H1 (cell line): ENCODE measurements around the gene CUEDC1. TPM values are rescaled to one million over a fixed set of nuclear protein-coding genes. Genes with fewer than 3 reads are reported as not detected.

Experiments
- CTCF ChIA-PET: fragments of 300-600 bp; sonication (Branson Sonifier 250); formaldehyde crosslinking; loops from one replicate; lab custom pipeline; 2021; ENCODE audit not compliant: partially characterized antibody; lab: Charles Lee
- POLR2A ChIA-PET: fragments of 300-600 bp; sonication (Branson Sonifier 250); formaldehyde crosslinking; loops from one replicate; lab custom pipeline; 2021; ENCODE audit warnings: inconsistent platforms; ENCODE audit not compliant: partially characterized antibody; lab: Charles Lee
- DNase-seq, 2 experiments: peaks; one replicate each; pipeline versions ENCODE4 v3.0.0 to v3.0.0-alpha.2; 2010 to 2022; ENCODE audit warnings: low spot score in 2 of 2, low read depth in 1 of 2, mixed read lengths in 1 of 2
- FAIRE-seq: peaks from 2 replicates; lab custom pipeline; 2011; peaks lifted over from hg19 to GRCh38; lab: Jason Lieb, UNC
- H2AFZ ChIP-seq: 2 replicates; pipeline ENCODE4 v1.8.1; 2012; ENCODE audit warnings: low read length, inconsistent platforms
- H2AK5ac ChIP-seq: 2 replicates; pipeline ENCODE4 v1.6.1; 2013; ENCODE audit warnings: low read depth, low read length
- H2BK120ac ChIP-seq: replicated peaks from 2 replicates; pipeline ENCODE3; 2013; ENCODE audit warnings: low read depth, low read length, inconsistent platforms
- H2BK12ac ChIP-seq: 2 replicates; pipeline ENCODE4 v1.6.1; 2013; ENCODE audit warnings: low read depth, low read length
- H2BK15ac ChIP-seq: 2 replicates; pipeline ENCODE4 v1.6.1; 2013; ENCODE audit warnings: low read length
- H2BK20ac ChIP-seq: 2 replicates; pipeline ENCODE4 v1.6.1; 2013; ENCODE audit warnings: low read length
- H2BK5ac ChIP-seq: 2 replicates; pipeline ENCODE4 v1.6.1; 2013; ENCODE audit warnings: low read depth, low read length
- H3K14ac ChIP-seq: 2 replicates; pipeline ENCODE4 v1.6.1; 2013; ENCODE audit warnings: inconsistent platforms; ENCODE audit not compliant: insufficient read length
- H3K18ac ChIP-seq: 2 replicates; pipeline ENCODE4 v1.6.1; 2013; ENCODE audit warnings: low read length; ENCODE audit errors: extremely low read depth
- H3K23ac ChIP-seq: 2 replicates; pipeline ENCODE4 v1.6.1; 2013; ENCODE audit warnings: inconsistent platforms; ENCODE audit not compliant: insufficient read length
- H3K23me2 ChIP-seq: 2 replicates; pipeline ENCODE4 v1.6.1; 2013; ENCODE audit warnings: low read depth, low read length
- H3K27ac ChIP-seq: 2 replicates; pipeline ENCODE4 v1.6.1; 2011; ENCODE audit warnings: low read depth, low read length, inconsistent platforms
- H3K27me3 ChIP-seq, 4 experiments: replicated peaks in 1 of 4; 1 replicate in 1 of 4; 2 replicates in 3 of 4; pipeline versions ENCODE4 v1.6.1 to v1.8.1; 2011 to 2013; ENCODE audit warnings: low read length in 3 of 4, mild to moderate bottlenecking in 3 of 4, inconsistent platforms in 2 of 4, mixed read lengths in 2 of 4, moderate library complexity in 1 of 4; ENCODE audit not compliant: control insufficient read depth in 3 of 4, insufficient read depth in 3 of 4; ENCODE audit errors: extremely low read depth in 1 of 4
- H3K36me3 ChIP-seq, 4 experiments: 2 replicates each; pipeline versions ENCODE4 v1.6.1 to v1.8.1; 2011 to 2013; ENCODE audit warnings: mild to moderate bottlenecking in 4 of 4, low read length in 3 of 4, moderate library complexity in 2 of 4, control low read depth in 1 of 4, inconsistent platforms in 1 of 4; ENCODE audit not compliant: insufficient read depth in 4 of 4, control insufficient read depth in 2 of 4
- H3K4ac ChIP-seq: replicated peaks from 2 replicates; pipeline ENCODE3; 2013; ENCODE audit warnings: low read length, low read depth, mixed read lengths, inconsistent platforms; ENCODE audit not compliant: insufficient read length
- H3K4me1 ChIP-seq, 4 experiments: replicated peaks in 1 of 4; 1 replicate in 1 of 4; 2 replicates in 3 of 4; pipeline versions ENCODE4 v1.6.1 to v1.8.1; 2011 to 2013; ENCODE audit warnings: low read length in 3 of 4, inconsistent platforms in 2 of 4, mixed read lengths in 1 of 4; ENCODE audit not compliant: insufficient read depth in 4 of 4, control insufficient read depth in 3 of 4
- H3K4me2 ChIP-seq, 2 experiments: 2 replicates each; pipeline versions ENCODE4 v1.6.1 to v1.8.1; 2011 to 2013; ENCODE audit warnings: low read depth in 2 of 2, low read length in 2 of 2, control low read depth in 1 of 2, inconsistent platforms in 1 of 2, mild to moderate bottlenecking in 1 of 2; ENCODE audit not compliant: insufficient read depth in 1 of 2
- H3K4me3 ChIP-seq, 4 experiments: fragments of 200-600, 300-600 bp in 1 of 4; sonication (generic), shearing (Covaris generic), sonication (Bioruptor Twin) in 1 of 4; 2 replicates each; pipeline versions ENCODE4 v1.5.1 to v1.8.1; 2011 to 2016; ENCODE audit warnings: low read length in 4 of 4, low read depth in 3 of 4, control low read depth in 2 of 4, inconsistent platforms in 2 of 4, mild to moderate bottlenecking in 2 of 4, mixed read lengths in 1 of 4, moderate library complexity in 1 of 4; ENCODE audit not compliant: insufficient read depth in 2 of 4; ENCODE audit errors: extremely low read depth in 1 of 4
- H3K56ac ChIP-seq: replicated peaks from 2 replicates; pipeline ENCODE3; 2013; ENCODE audit warnings: low read depth, mild to moderate bottlenecking, mixed read lengths, low read length, inconsistent platforms; ENCODE audit not compliant: insufficient read length
- H3K79me1 ChIP-seq: 2 replicates; pipeline ENCODE4 v1.6.1; 2013; ENCODE audit warnings: low read depth, low read length, control low read depth
- H3K79me2 ChIP-seq, 2 experiments: 2 replicates each; pipeline versions ENCODE4 v1.6.1 to v1.8.1; 2012 to 2013; ENCODE audit warnings: low read length in 2 of 2, mild to moderate bottlenecking in 2 of 2, inconsistent platforms in 1 of 2; ENCODE audit not compliant: insufficient read depth in 2 of 2, control insufficient read depth in 1 of 2
- H3K9ac ChIP-seq, 4 experiments: replicated peaks in 1 of 4; 1 replicate in 1 of 4; 2 replicates in 3 of 4; pipeline versions ENCODE4 v1.6.1 to v1.8.1; 2011 to 2013; ENCODE audit warnings: low read depth in 3 of 4, low read length in 3 of 4, control low read depth in 2 of 4, mild to moderate bottlenecking in 2 of 4, moderate library complexity in 2 of 4, inconsistent platforms in 1 of 4; ENCODE audit errors: extremely low read depth in 1 of 4
- H3K9me3 ChIP-seq, 2 experiments: 2 replicates each; pipeline versions ENCODE4 v1.6.1 to v1.8.1; 2012 to 2013; ENCODE audit warnings: mild to moderate bottlenecking in 2 of 2, moderate library complexity in 2 of 2, control low read depth in 1 of 2, inconsistent platforms in 1 of 2, low read depth in 1 of 2, low read length in 1 of 2, mixed read lengths in 1 of 2; ENCODE audit not compliant: insufficient read depth in 2 of 2
- H4K20me1 ChIP-seq, 2 experiments: replicated peaks in 1 of 2; 2 replicates each; pipeline versions ENCODE3 to v1.8.1; 2011 to 2013; ENCODE audit warnings: inconsistent platforms in 2 of 2, low read length in 2 of 2, mild to moderate bottlenecking in 1 of 2; ENCODE audit not compliant: insufficient read depth in 2 of 2, control insufficient read depth in 1 of 2
- H4K5ac ChIP-seq: 2 replicates; pipeline ENCODE4 v1.6.1; 2013; ENCODE audit warnings: low read length, low read depth, mixed read lengths, inconsistent platforms; ENCODE audit not compliant: insufficient read length
- H4K8ac ChIP-seq: 2 replicates; pipeline ENCODE4 v1.8.0; 2013; ENCODE audit warnings: mild to moderate bottlenecking, moderate library complexity, low read length, inconsistent platforms; ENCODE audit not compliant: insufficient read depth; ENCODE audit errors: extremely low read depth
- H4K91ac ChIP-seq: replicated peaks from 2 replicates; pipeline ENCODE3; 2013; ENCODE audit warnings: low read length, mixed read lengths, inconsistent platforms; ENCODE audit not compliant: insufficient read length
- SAP30 ChIP-seq: fragments of 300-600 bp; sonication (generic); IDR thresholded peaks from 2 replicates; pipeline ENCODE4 v1.7.1; 2012; ENCODE audit warnings: low read length, moderate library complexity, mild to moderate bottlenecking, inconsistent platforms; ENCODE audit not compliant: insufficient read depth, insufficient replicate concordance
- TEAD4 ChIP-seq: IDR thresholded peaks from 2 replicates; pipeline ENCODE4 v1.6.1; 2012; ENCODE audit warnings: low read depth, low read length, inconsistent platforms, mixed read lengths
- WGBS, 2 experiments: shearing (Covaris generic) in 1 of 2; methylation state at CpG; one replicate each; pipeline versions ENCODE4 v1.1.6 to v1.1.7; 2013 to 2015; ENCODE audit warnings: low lambda C conversion rate in 2 of 2, mixed read lengths in 2 of 2, inconsistent platforms in 1 of 2, low coverage in 1 of 2, missing lambda C conversion rate in 1 of 2; ENCODE audit not compliant: insufficient replicate concordance in 2 of 2, insufficient coverage in 1 of 2, insufficient read length in 1 of 2; ENCODE audit errors: extremely low coverage in 1 of 2, missing lambda C conversion rate in 1 of 2; 5-methylcytosine and 5-hydroxymethylcytosine counted together
- polyA plus RNA-seq, 7 experiments: library from polyadenylated mRNA; depleted of rRNA in 3 of 7; stranded (reverse) in 5 of 7; unstranded in 2 of 7; fragments of >200 nt in 5 of 7; fragments of 200-250 nt in 2 of 7; gene quantifications; 1 replicate in 5 of 7; 2 replicates in 1 of 7; 4 replicates in 1 of 7; pipeline versions ENCODE4 v1.2.1 to v1.2.3, GENCODE V29; 2011 to 2013; ENCODE audit warnings: missing spikeins in 2 of 7, mixed read lengths in 2 of 7
- total RNA-seq: library from RNA; stranded (reverse); fragmentation: NEBNext Ultra II Directional; extraction: Animal tissue kit (Norgen Biotek cat#: 25700); gene quantifications from 2 replicates; pipeline ENCODE4 v1.2.1, GENCODE V29; 2021

CUEDC1 gene
- total and polyA plus RNA-seq, 2 of the 8 experiments (the other 6 are each of a cell fraction or from before 2014, with no cell fraction given): 4.0 to 10.7 TPM

GRCh38 chr17:57849163-57849873 is 105.9 kb downstream of the CUEDC1 start:
- H4K20me1 ChIP-seq: no peaks in the 10 kb centered on the region
- H2BK120ac ChIP-seq: no peak overlapping the region
- peaks cover 3 to 16% (median 3%) of the 10 kb centered on the region in 4 experiments; a peak in 6 of 8 replicates for H3K36me3 ChIP-seq
- H4K5ac ChIP-seq: peak overlapping the region; percentile 77
- no peaks in the 10 kb centered on the region for H3K9me3 ChIP-seq
- H3K56ac ChIP-seq: no peak overlapping the region
- no peak overlapping the region for H3K23ac ChIP-seq
- H3K27ac ChIP-seq: no peak overlapping the region
- peak overlapping the region; percentile 62 to 87 (median 76) for H3K9ac ChIP-seq
- H4K91ac ChIP-seq: peak overlapping the region; percentile 61
- peaks cover 3% of the 10 kb centered on the region for H3K79me1 ChIP-seq
- CTCF ChIA-PET: interaction anchor here (0.9 to 17.1 kb wide), 7 partner anchors 9 to 265 kb away, joined by 3 to 384 read pairs (median 9); no protein-coding TSS in a partner anchor
- H2BK5ac ChIP-seq: no peak overlapping the region
- no peak overlapping the region for H3K4ac ChIP-seq
- no peak overlapping the region for H2BK12ac ChIP-seq
- peaks cover 9% of the 10 kb centered on the region for H3K23me2 ChIP-seq
- no peak overlapping the region for H2BK15ac ChIP-seq
- H4K8ac ChIP-seq: peak overlapping the region; percentile 93; the same call in 1 of the 2 replicates
- no peak overlapping the region for H3K18ac ChIP-seq
- H2AFZ ChIP-seq: no peak overlapping the region
- no peak overlapping the region for H2AK5ac ChIP-seq
- DNase-seq: no peak
- no peak overlapping the region for H3K14ac ChIP-seq
- no peaks in the 10 kb centered on the region for H3K27me3 ChIP-seq
- H3K4me1 ChIP-seq: peaks cover 0 to 7% (median 3%) of the 10 kb centered on the region in 4 experiments; a peak in 3 of 7 replicates
- H3K4me3 ChIP-seq: peak overlapping the region; percentile 89 to 98 (median 94)
- H3K79me2 ChIP-seq: peaks cover 0 to 15% of the 10 kb centered on the region in 2 experiments; a peak in 2 of 4 replicates
- peak overlapping the region; percentile 90 to 91 for H3K4me2 ChIP-seq
- no peak for TF ChIP-seq TEAD4
- TF ChIP-seq SAP30: peak; percentile 94
- no peak for FAIRE-seq
- WGBS, 2 experiments: 33% methylated on average over 27 of the region's 27 CpGs; no CpG with 5 or more reads in 1 of the 2 experiments
- POLR2A ChIA-PET: interaction anchor here (0.5 to 32.5 kb wide), 9 partner anchors 9 to 511 kb away, joined by 3 to 672 read pairs (median 4); partner anchors contain the start of genes SRSF1 and VEZF1
- H2BK20ac ChIP-seq: no peak overlapping the region
